Limb (tissue), 2 donors: ENCODE data around the gene GHDC.
"Not testable (repeated sequence)": the region's sequence is repeated elsewhere in the genome, so short reads cannot be mapped to it uniquely, and the experiment has no call there.

ENCODE experiments used
- DNase-seq, 2 donors: peaks; one replicate each; pipeline ENCODE4 v3.0.0-alpha.2; 2016; ENCODE audit errors: extremely low spot score in 2 of 2

Gene GHDC

DNA sequence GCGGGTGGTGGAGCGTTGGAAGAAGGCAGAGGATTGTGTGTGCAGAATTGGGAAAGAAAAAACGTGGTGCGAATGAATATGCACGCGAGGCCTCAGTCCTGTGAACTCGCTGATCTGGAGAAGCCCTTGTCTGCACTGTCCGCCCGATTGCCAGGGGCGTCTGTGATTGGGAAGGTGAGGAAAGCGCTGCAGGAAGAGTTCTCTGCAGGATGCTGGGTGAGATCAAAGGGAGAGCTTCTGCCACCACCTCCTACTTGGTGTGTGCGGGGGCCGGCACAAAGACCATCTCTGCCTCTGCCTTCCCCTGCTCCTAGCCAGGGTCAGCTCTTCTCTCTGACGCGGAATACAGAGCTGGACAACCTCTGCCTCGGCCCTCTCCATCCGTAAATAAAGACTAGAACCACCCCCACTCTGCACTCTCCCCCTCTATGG lies 38.7 kb downstream of the GHDC start:
- DNase-seq: peak in 1 of 2 donors; percentile 55

DNA sequence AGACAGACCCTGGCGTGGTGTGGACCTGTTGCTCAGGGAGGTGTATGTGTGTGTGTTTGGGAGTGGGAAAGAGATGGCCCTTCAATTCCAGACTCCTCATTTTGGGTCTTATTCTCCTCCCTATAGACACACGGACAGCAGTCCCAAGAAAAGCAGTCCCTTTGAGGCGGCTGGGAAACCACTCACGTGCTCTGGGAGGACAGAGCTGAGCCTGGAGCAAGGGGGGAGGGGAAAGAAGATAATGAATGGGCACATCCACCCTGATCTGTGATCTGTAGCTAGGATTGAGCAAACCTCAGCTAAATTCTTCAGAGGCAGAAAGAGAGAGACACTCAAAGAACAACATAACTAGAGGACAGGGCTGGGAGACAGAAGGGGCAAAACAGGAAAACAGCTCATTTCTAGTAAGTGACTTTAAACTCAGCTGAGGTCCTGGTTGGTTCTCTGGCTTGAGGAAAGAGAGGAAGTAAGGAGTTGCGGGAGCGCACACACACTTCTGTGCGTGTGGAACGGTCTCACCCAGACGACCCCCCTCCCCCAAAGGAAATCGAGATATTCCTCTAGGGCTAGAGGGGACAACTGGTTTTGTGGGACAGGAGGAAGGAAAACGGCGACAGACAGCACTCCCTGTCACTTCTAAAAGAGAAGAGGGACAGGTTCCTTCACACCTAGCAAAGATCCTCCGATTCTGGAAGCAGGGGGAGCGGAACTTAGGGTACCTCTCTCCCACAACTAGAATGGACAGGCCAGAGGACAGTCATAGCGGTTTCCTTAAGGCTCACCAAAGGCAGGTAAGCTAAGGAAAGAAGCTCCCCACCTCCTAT lies 40.2 kb downstream of the GHDC start:
- no peak for DNase-seq

DNA sequence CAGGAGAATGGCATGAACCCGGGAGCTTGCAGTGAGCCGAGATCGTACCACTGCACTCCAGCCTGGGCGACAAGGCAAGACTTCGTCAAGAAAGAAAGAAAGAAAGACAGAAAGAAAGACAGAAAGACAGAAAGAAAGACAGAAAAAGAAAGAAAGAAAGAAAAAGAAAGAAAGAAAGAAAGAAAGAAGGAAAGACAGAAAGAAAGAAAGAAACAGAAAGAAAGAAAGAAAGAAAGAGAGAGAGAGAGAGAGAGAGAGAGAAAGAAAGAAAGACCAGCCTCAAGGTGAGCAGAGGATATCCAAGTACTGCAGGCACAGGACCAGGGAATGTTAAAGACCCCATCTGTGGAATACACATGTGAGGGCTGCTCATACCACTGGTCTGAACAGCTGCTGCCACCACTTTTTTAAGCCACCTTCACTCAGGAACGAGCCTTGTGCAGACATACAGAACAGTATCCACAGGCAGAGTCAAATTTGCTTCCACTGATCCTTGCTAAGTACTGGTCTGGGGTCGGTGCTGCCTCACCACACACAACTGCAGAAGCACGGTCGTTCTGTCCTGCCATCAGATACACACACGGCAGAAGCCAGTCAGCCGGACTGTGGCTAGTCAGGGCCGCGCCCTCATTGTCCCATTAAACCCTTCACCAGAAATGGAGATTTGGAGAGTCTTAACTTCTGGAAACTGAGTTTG lies 47.2 kb downstream of the GHDC start:
- no peak for DNase-seq

DNA sequence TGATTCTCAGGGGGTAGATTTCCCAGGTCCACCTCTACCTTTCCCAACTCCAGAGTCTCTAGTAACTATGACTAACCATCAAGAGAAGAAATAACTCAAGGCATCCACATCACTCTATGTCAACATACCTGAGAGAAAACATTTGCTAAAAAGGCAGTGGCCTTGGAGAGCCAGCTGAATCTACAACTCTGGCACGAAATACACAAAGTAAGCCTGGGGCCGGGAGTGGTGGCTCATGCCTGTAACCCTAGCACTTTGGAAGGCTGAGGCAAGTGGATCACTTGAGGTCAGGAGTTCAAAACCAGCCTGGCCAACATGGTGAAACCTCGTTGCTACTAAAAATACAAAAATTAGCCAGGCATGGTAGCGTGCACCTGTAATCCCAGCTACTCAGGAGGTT lies 51.2 kb downstream of the GHDC start:
- not testable (repeated sequence) for DNase-seq

DNA sequence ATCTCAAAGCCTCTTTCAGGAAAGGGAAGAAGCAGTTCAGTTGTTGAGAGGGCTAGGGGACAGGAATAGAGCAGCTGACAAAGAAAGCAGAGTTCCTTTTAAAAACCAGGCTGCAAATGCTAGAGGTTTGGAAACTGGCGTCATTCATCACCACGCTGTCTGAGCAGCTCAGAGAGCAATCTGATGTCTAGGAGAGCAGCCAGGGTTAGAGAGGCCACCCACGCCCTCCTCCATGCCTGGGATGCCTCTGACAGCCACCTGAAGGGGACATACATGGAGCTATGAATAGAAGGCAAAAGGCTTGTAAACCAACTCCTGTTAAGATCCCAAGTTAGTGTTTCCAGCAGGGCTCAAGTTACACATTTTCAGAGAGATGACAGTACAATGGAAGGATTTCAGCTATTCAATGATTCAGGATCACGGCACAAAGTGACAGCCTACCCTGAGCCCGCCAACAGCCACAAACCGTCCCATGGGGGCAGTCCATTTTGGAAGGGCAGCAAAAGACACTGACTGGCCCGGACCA lies 51.9 kb downstream of the GHDC start:
- no peak for DNase-seq

DNA sequence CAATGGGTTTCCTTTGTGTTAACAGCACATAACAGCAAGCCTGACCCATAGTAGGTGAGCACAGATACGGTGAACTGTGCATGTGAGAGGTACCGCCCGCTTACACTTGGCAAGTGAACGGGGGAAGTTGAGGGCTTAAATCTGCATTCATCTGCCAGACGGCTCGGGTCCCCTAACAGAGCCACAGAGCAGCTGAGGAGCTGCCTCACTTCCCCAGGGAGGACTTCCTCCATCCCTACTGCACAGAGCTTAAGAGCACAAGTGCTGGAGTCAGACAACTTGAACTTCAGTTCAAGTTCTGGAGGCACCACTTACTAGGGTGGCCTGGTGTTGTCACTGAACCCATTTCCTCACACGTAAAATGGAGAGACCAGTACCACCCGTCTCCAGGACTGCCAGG lies 52.9 kb downstream of the GHDC start:
- no peak for DNase-seq

DNA sequence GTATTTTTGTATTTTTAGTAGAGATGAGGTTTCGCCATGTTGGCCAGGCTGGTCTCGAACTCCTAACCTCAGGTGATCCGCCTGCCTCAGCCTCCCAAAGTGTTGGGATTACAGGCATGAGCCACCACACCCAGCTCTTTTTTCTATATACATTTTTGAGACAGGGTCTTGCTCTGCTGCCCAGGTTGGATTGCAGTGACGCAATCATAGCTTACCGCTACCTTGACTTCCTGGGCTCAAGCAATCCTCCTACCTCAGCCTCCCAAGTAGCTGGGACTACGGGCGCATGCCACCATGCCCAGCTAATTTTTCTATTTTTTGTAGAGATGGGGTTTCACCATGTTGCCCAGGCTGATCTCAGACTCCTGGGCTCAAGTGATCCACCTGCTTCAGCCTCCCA lies 53.6 kb downstream of the GHDC start:
- DNase-seq: not testable (repeated sequence)
